AG04449 (cell line): ENCODE measurements around the gene ZBTB6.

Experiments
- CTCF ChIA-PET: fragments of 350-600 bp; formaldehyde crosslinking; extraction: SDS; loops from one replicate; lab custom pipeline; 2021; ENCODE audit warnings: antibody characterized with exemption; lab: Yijun Ruan, JAX
- POLR2A ChIA-PET: fragments of 400-600, 350-600 bp; formaldehyde crosslinking; extraction: SDS; loops from one replicate; lab custom pipeline; 2020; ENCODE audit warnings: antibody characterized with exemption, inconsistent platforms; lab: Yijun Ruan, JAX
- DNase-seq: peaks from one replicate; pipeline ENCODE4 v3.0.0-alpha.2; 2010; ENCODE audit warnings: low read depth, low spot score
- H3K4me3 ChIP-seq: 2 replicates; pipeline ENCODE4 v1.5.1; 2011; ENCODE audit warnings: low read depth, mild to moderate bottlenecking, control low read depth, low read length
- TF ChIP-seq, protein P1 (sequence below): IDR thresholded peaks from one replicate; pipeline ENCODE4 v1.5.1; 2011; ENCODE audit warnings: mild to moderate bottlenecking, moderate library complexity, low read length, control low read depth, inconsistent platforms; ENCODE audit not compliant: insufficient read depth; ENCODE audit errors: missing control alignments

Gene ZBTB6

DNA sequence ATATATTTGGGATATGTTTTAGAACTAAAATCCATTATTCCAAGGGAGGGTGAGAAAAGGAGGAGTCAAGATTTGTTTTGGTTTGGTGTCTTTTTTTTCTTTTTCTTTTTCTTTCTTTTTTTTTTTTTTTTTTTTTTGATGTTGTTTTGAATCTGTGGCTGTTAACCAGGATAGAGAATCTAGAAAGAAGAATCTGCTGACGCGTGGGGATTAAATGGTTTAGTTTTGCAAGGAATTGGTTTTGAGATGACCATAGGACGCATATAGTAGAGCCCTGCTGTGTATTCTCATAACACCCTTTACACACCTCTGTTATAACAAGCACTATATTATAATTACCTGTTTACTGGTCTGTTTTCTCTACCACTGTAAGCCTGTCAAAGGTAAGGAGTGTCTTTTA, 37.1 kb upstream of the ZBTB6 start:
- TF ChIP-seq, protein P1, sequence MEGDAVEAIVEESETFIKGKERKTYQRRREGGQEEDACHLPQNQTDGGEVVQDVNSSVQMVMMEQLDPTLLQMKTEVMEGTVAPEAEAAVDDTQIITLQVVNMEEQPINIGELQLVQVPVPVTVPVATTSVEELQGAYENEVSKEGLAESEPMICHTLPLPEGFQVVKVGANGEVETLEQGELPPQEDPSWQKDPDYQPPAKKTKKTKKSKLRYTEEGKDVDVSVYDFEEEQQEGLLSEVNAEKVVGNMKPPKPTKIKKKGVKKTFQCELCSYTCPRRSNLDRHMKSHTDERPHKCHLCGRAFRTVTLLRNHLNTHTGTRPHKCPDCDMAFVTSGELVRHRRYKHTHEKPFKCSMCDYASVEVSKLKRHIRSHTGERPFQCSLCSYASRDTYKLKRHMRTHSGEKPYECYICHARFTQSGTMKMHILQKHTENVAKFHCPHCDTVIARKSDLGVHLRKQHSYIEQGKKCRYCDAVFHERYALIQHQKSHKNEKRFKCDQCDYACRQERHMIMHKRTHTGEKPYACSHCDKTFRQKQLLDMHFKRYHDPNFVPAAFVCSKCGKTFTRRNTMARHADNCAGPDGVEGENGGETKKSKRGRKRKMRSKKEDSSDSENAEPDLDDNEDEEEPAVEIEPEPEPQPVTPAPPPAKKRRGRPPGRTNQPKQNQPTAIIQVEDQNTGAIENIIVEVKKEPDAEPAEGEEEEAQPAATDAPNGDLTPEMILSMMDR: no peak
- ChIA-PET CTCF (no interaction called here), POLR2A (no interaction called here)
- H3K4me3 ChIP-seq: no peak overlapping the region
- DNase-seq: no peak

- TF ChIP-seq, protein P1: no peak
- ChIA-PET POLR2A (no interaction called here), CTCF (no interaction called here)
- no peak for DNase-seq
- H3K4me3 ChIP-seq: no peak overlapping the region
These were observed 36.6 kb upstream of the ZBTB6 start for GRCh38 chr9:122949696-122950095.

DNA sequence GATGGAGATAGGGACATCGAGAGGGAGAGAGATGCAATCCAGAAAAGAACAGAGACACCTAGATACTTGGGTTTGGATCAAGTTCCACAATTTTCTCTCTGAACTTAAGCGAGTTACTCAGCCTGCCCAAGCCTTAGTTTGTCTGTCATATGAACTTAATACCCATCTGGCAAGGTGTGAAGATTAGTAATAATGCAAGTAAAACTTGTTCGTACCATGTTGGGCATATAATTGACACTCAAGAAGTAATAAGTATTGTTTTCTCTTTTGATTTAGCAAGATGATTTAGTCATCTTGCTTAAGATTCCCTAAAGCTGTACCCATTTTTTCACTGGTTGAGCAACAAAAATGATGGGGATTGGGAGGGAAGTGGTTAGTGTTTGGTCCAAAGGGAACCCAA, 35.2 kb upstream of the ZBTB6 start:
- TF ChIP-seq, protein P1: no peak
- ChIA-PET CTCF (no interaction called here), POLR2A (no interaction called here)
- no peak for DNase-seq
- H3K4me3 ChIP-seq: no peak overlapping the region

GRCh38 chr9:122946461-122947005, 33.4 kb upstream of the ZBTB6 start:
- H3K4me3 ChIP-seq: no peak overlapping the region
- POLR2A ChIA-PET: no interaction called here

DNA sequence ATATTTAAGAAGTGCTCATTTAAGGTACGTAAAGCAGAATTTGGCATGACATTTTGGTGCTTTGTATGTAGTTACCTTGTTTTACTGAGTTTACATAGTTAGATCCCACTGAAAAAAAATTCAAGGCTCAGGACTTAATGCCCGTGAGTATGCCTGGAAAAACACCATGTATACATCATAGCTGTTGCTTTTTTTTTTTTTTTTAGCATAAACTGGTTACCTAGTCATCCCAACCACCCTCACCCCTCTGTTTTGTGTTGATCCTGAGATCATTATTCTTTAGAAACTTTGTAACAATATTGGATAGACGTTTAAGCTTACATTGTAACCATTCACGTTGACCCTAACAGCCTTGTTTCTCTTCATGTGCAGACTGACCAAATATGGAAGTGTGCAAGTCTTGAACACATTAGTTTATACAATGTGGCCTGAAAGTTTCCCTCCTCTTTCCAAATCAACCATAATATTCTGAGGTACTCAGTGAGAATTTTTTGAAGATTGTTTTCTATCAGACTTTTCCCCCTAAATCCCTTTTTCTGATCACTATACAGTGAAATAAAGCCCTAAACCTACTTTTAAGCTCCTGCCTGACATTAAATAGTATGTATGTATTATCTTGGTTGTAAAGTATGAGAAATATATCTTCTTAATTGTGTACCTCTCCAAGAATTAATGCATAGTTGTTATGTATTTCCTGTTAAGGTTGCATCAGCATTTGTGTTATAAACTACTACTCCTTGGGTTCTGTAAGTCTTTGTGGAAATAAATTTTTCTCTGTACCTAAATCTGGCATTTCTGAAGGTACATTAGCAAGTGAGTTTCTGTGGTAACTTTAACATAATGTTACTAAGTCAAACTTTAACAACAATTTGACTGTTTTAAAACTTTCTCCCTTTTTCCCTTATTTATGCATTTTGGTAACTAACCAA, 32.1 kb upstream of the ZBTB6 start:
- no peak overlapping the region for H3K4me3 ChIP-seq
- DNase-seq: no peak
- CTCF ChIA-PET: interaction anchor here (1.2 kb wide), 1 partner anchor 9 kb away, joined by 3 read pairs; no protein-coding TSS in a partner anchor
- POLR2A ChIA-PET: no interaction called here
- TF ChIP-seq, protein P1: no peak

More at GRCh38 chr9:122946461-122947005, 33.4 kb upstream of the ZBTB6 start:
- DNase-seq: no peak
- CTCF ChIA-PET: interaction anchor here (1.4 to 1.9 kb wide), 2 partner anchors 15 to 45 kb away, joined by 4 to 8 read pairs; no protein-coding TSS in a partner anchor
- TF ChIP-seq, protein P1: no peak
